ENCODE data around the gene CD40.

The CD40 gene

GRCh38 chr20:46122516-46123481, 4.7 kb downstream of the CD40 start:
- no peak for DNase-seq (ENCODE audit: low read depth)

GRCh38 chr20:46123482-46124245, 5.5 kb downstream of the CD40 start:
- no peak for DNase-seq (ENCODE audit: low read depth)

- DNase-seq (ENCODE audit: low read depth), result no peak
Observed at GRCh38 chr20:46126440-46127056, 8.4 kb downstream of the CD40 start.

- DNase-seq (ENCODE audit: low read depth), result no peak
Observed at GRCh38 chr20:46127396-46128010, 9.4 kb downstream of the CD40 start.

GRCh38 chr20:46128310-46129151, 10.4 kb downstream of the CD40 start:
- DNase-seq (ENCODE audit: low read depth), result no peak

GRCh38 chr20:46129955-46130481, 11.9 kb downstream of the CD40 start:
- DNase-seq (ENCODE audit: low read depth), result no peak

GRCh38 chr20:46130534-46130933, 12.4 kb downstream of the CD40 start:
- DNase-seq (ENCODE audit: low read depth), result no peak

GRCh38 chr20:46131396-46131795, 13.3 kb downstream of the CD40 start:
- no peak for DNase-seq (ENCODE audit: low read depth)

GRCh38 chr20:46132705-46133120, 14.6 kb downstream of the CD40 start:
- peak; percentile 24 for DNase-seq (ENCODE audit: low read depth)

GRCh38 chr20:46133886-46134654, 16.0 kb downstream of the CD40 start:
- DNase-seq (ENCODE audit: low read depth), result no peak

GRCh38 chr20:46134716-46135115, 16.6 kb downstream of the CD40 start:
- no peak for DNase-seq (ENCODE audit: low read depth)

GRCh38 chr20:46135856-46136633, 17.9 kb downstream of the CD40 start:
- DNase-seq (ENCODE audit: low read depth), result no peak

- DNase-seq (ENCODE audit: low read depth), result no peak
Observed at GRCh38 chr20:46137816-46138215, 19.7 kb downstream of the CD40 start.

- no peak for DNase-seq (ENCODE audit: low read depth)
Observed at GRCh38 chr20:46139266-46139889, 21.3 kb downstream of the CD40 start.

- DNase-seq (ENCODE audit: low read depth), result no peak
Observed at GRCh38 chr20:46139908-46140482, 21.9 kb downstream of the CD40 start.

- DNase-seq (ENCODE audit: low read depth), result no peak
Observed at GRCh38 chr20:46142124-46142523, 24.0 kb downstream of the CD40 start.

GRCh38 chr20:46144432-46145025, 26.4 kb downstream of the CD40 start:
- DNase-seq (ENCODE audit: low read depth), result no peak

- DNase-seq (ENCODE audit: low read depth), result no peak
Observed at GRCh38 chr20:46145713-46146112, 27.6 kb downstream of the CD40 start.
